HG03442 (cell line): Measurements from ENCODE around the gene IGFALS.

Source experiments
- ATAC-seq: cut with Tn5 transposase; IDR thresholded peaks from one replicate; pipeline ENCODE4 v1.9.1; 2021; ENCODE audit warnings: mild to moderate bottlenecking, moderate library complexity; ENCODE audit not compliant: unreplicated experiment

The IGFALS gene

GRCh38 chr16:1767116-1767994 lies 26.1 kb downstream of the IGFALS start:
- no peak for ATAC-seq

GRCh38 chr16:1766701-1767100 lies 26.8 kb downstream of the IGFALS start:
- no peak for ATAC-seq

DNA sequence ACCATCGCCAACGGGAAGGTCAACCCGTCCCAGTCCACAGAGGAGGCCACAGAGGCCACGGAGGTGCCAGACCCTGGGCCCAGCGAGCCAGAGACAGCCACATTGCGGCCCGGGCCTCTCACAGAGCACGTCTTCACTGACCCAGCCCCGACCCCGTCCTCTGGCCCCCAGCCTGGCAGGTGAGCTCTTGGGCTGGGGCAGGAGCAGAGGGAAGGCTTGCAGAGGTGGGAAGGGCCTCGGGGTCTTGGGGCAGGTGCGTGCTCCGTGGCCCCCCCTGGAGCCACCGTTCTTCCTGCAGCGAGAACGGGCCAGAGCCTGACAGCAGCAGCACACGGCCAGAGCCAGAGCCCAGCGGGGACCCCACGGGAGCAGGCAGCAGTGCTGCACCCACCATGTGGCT lies 27.3 kb downstream of the IGFALS start:
- no peak for ATAC-seq

- no peak for ATAC-seq
These were observed 27.7 kb downstream of the IGFALS start for GRCh38 chr16:1765826-1766225.

DNA sequence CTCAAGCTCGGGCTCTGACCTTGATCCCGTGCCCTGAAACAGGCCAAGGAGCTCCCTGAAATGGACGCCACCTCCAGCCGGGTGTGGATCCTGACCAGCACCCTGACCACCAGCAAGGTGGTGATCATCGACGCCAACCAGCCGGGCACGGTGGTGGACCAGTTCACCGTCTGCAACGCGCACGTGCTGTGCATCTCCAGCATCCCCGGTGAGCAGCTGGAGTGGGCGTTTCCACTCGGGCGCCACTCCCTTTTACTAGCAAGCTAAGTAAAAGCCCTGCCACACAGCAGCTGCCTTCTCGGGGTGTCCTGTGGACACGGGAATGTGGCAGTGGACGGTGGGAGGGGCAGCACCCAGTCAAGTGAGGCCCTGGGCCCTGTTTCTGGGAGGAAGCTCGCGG lies 28.5 kb downstream of the IGFALS start:
- ATAC-seq: no peak

- no peak for ATAC-seq
These were observed 29.7 kb downstream of the IGFALS start for GRCh38 chr16:1763521-1764511.

GRCh38 chr16:1762879-1763520 lies 30.5 kb downstream of the IGFALS start:
- no peak for ATAC-seq

GRCh38 chr16:1762196-1762878 lies 31.2 kb downstream of the IGFALS start:
- no peak for ATAC-seq

- no peak for ATAC-seq
These were observed 31.8 kb downstream of the IGFALS start for GRCh38 chr16:1761751-1762150.

GRCh38 chr16:1760911-1761310 lies 32.6 kb downstream of the IGFALS start:
- no peak for ATAC-seq

- no peak for ATAC-seq
These were observed 34.0 kb downstream of the IGFALS start for GRCh38 chr16:1759511-1759910.

DNA sequence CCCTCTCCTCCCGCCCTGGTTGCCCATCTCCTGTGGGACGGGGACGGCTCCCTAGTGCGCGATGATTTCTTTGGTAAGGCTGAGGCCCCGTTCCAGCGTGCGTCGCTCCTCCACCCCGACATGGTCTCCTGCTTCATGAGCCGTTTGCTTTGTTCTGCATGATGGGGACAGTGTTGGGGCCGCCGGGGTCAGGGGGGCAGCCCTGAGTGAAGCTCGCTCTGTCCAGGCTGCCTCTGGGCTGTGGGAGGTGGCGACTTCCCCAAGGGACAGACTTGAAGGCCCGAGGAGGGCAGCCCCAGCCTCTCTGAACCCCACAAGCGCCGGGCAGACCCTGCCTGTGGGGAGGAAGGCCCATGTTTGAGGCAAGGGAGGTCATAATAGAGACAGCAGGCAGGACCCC lies 34.6 kb downstream of the IGFALS start:
- no peak for ATAC-seq

DNA sequence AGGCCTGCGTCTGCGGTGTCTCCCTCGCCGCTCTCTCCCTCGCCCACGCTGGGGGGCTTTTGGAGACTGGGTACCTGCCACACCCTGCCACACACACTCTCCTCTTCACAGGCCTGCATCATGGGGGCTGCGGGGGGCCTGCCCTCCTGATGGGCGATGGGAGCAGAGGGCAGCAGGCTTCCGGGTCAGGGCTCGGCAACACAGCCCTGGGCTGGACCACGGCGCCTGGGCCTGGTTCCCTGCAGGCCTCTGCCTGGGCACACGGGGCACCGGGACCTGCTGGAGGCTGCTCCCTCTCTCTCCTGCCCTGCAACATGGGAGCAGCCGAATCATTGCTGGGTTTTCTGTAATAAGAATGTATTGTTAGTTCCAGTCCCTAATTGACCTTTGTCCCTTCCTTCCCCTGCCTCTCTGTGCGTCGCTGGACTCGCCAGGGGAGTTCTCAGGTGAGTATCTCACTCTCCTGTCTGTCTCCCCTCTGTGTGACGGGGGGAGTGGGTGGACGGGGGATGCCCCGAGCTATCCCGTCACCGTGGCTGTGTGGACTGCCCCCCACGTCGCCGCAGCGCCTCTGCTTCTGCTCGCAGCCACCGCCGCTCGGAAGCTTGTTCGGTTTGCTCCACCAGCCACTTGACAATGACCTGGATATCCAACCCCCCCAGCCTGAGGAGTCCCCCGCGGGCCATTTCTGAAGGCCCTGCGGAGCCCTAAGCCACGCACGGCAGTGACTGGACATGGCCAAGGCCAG lies 35.6 kb downstream of the IGFALS start:
- no peak for ATAC-seq

- ATAC-seq: no peak
These were observed 39.3 kb downstream of the IGFALS start for GRCh38 chr16:1754204-1754603.

DNA sequence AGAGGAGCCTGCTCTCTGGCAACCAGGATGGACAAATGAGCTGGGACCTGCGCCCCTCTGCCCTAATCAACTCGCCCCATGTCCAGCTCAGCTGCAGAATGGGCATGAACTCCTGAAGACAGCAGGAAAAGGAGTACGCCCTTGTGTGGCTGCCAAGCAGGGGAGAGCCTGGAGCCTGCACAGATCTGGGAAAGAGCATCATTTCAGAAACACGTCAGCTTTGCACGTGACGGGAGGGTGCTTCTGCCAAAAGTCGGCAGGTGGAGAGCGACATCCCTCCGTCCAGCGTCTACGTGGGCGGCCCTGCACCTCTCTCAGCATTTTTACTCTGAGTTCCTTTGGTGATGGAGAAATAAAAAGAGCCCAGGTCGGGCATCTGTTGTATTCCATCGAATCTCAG lies 40.7 kb downstream of the IGFALS start:
- ATAC-seq: no peak

DNA sequence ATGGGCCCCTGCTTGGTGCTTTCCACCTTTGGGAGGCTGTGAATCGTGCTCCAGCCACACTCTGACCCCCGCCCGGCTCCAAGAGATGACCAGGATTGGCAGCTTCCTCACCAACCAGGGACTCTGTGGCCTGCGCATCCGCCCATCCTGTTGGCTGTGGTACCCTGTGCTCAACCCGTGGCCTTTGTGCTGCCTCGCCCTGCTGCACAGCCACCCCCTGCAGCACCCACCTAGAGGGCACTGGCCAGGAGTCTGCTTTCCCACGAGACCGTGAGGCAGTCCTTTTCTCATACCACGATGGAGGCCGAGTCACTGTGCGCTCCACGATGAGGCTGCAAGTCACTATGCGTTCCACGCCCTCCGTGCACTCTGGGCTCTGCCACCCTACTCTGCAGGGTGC lies 41.6 kb downstream of the IGFALS start:
- ATAC-seq: no peak

DNA sequence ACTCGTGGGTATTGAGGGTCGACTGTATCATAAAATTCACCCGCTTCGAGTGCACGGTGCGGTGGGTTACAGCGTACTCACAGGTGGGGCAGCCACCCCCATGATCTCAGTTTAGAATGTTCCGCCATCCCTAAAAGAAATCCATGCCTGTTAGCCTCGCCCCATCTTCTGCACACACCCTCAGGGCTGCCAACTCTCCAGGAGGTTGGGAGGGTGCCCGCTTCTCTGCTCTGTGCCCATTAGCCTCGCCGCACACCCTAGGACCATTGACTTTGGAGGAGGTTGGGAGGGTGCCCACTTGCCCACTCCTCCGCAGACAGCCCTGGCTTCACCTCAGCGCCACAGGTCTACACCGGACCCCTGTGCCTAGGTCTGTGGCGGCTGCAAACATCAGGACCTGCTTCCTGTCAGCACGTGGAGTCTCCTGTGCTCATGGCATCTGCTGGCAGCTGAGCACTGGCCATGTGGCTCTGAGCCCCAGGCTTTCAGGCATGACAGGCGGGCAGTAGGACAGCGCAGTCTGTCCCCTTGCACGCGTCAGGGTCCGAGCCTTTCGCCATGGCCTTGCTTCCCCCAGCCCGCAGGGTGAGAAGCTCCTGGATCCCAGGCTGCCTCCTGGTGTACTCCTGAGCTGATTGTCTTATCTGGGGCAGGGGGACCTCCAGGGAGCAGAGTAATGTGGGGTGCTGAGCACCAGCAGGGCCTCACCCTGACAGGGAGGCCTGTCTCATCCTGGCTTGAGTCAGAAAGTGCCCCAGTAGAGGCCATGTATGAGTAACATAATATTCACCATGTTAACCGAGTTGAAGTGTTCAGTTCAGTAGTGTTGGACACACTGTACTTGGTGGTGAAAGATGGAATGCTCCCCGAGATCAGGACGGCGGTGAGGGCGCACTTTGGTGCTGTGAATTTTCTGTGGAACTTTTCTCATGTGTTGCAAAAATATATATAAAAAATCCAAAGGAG lies 44.1 kb downstream of the IGFALS start:
- ATAC-seq: no peak

DNA sequence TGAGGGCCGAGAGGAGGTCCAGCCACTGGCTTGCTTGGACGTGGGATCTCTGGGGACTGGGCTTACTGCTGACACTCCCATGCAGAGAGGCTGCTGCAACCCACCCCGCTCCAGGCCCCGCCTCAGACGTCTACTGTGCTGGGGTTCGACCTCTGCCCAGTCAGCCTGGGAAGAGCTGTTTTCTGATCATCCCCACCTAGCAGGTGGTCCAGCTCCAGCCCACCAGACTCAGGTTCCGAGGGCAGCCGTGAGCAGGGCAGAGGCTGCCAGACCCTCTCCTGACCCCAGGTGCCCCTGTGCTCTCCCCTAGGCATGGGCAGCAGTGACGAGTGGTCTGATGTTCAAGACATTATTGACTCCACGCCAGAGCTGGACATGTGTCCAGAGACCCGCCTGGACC lies 45.6 kb downstream of the IGFALS start:
- ATAC-seq: no peak

DNA sequence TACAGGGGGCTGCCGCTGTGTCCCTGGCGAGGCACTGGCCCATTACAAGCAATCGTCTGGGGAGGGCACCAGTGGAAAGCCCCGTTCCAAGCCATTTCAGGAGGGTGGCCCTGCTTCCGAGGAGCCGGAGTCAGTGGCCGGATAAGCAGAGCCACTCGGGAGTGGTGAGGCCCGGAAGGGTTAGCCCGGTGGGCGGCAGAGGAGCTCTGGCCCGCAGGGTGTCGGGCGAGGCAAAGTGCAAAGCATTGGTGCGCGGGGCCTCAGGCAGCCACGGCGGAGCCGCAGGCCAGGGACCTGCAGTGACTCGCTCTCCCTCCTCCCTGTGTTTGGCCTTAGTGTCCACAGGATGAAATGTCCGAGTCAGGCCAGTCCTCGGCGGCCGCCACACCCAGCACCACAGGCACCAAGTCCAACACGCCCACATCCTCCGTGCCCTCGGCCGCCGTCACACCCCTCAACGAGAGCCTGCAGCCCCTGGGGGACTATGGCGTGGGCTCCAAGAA lies 46.8 kb downstream of the IGFALS start:
- no peak for ATAC-seq
